GM18951 (cell line): ENCODE results near the gene CAPRIN2.

ENCODE experiments used
- POLR2A ChIP-seq: IDR thresholded peaks from 4 replicates; pipeline ENCODE4 v1.6.1; 2011; ENCODE audit warnings: mild to moderate bottlenecking; ENCODE audit not compliant: insufficient read length, insufficient read depth; ENCODE audit errors: extremely low read depth
- in situ Hi-C: fragments of 300-500 bp; cut with MboI; formaldehyde crosslinking; loops from one replicate; pipeline ENCODE4 v1.12.0; 2022; ENCODE audit warnings: low sequenced_read_pairs, mixed read lengths, inconsistent platforms; ENCODE audit not compliant: unreplicated experiment

Gene CAPRIN2

GRCh38 chr12:30785630-30786029 lies 30.9 kb upstream of the CAPRIN2 start:
- in situ Hi-C loops, result no loop called here

DNA sequence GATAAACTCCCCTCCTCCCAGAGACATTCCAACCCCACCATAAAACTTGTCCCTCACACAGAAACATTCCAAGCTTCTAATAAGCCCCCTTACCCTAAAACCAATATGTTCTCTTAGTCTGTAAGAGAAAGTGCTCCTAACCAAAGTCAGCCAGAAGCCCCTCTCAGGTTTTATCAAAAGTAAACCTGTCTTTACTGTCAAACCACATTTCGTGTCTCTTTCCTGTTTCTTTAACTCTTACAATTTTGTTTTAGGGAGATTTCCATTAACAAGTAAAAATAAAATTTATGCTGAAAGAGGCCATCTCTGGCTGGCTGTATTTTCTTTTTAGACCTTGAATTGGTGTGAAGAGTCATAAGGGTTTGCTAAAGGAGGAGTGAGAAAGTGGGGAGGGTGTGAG lies 29.8 kb upstream of the CAPRIN2 start:
- in situ Hi-C loops, result no loop called here
- TF ChIP-seq POLR2A, result no peak

More at GRCh38 chr12:30785630-30786029, 30.9 kb upstream of the CAPRIN2 start:
- no peak for TF ChIP-seq POLR2A

DNA sequence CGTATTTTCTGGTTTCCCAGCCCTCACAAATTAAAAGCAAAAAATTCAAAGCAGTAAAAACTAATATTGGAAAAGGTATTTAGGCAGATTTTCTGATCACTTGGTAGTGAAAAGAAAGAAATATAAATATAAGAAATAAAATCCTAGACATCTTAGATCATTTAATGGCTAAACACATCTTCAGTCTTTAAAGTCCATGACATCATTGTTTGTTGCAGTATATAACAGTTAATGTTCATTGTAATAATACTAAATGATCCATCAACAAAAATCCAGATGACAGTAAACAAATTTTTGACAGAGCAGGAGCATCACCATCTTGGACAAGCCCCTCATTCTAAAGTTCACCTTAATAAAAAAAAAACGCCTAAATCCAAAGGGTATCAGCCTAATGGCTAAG lies 29.2 kb upstream of the CAPRIN2 start:
- TF ChIP-seq POLR2A, result no peak
- in situ Hi-C loops, result no loop called here

DNA sequence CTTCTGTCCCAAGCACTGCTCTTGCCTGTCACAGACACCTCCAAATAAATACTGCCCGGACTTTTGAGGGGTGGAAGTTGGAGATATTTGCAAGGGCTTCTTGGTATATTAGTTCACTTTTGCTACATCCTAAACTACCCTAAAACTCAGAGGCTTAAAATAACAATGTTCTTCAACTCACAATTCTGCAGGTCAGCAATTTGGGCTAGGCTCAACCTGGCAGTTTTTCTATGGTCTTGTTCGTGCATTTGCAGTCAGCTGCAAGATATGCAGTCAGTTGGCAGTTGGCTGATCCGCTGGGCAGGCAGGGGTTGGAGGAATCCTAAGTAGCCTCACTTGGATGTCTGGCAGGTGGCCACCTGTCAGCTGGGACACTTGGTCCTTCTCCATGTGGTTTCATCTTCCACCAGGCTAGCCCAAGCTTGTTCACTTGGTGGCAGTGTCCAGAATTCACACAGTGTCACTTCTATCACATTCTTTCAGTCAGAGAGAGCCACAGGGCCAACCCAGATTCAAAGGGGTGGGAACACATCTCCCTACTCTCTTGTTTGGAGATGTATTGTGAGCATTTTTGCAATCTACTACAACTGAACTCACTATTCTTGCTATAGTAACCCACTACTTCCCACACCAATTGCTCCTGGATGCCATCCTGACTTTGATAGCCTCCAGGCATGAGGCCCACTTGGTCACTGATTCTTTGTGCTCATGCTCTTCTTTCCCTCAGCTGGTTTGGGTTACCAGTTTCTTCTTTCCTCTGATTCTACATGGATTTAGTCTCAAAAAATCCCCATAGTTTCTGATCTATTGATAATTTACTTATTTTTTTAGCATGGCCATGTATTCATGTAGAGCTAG lies 27.8 kb upstream of the CAPRIN2 start:
- in situ Hi-C loops, result no loop called here
- no peak for TF ChIP-seq POLR2A

- in situ Hi-C loops, result no loop called here
These were observed 24.8 kb upstream of the CAPRIN2 start for GRCh38 chr12:30779578-30779977.

DNA sequence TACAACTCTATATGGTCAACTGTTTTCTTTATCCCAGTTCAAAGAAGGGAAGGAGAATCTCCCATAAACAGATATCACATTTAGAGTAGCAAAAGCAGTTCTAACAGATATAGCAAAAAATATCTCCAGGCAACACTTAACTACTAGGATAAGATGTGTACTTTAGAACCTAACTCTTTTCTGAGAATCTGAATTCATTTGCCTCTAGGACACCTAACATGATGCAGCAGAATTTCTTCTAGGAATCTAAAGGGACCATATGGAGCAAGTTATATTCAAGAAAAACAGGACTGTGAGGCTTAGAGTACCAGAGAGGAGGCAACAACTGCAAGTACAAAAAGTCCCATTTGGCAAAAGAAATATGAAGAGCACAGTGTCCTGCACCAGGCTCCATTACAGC lies 24.4 kb upstream of the CAPRIN2 start:
- TF ChIP-seq POLR2A, result no peak
- in situ Hi-C loops, result no loop called here

More at GRCh38 chr12:30779578-30779977, 24.8 kb upstream of the CAPRIN2 start:
- TF ChIP-seq POLR2A, result no peak

DNA sequence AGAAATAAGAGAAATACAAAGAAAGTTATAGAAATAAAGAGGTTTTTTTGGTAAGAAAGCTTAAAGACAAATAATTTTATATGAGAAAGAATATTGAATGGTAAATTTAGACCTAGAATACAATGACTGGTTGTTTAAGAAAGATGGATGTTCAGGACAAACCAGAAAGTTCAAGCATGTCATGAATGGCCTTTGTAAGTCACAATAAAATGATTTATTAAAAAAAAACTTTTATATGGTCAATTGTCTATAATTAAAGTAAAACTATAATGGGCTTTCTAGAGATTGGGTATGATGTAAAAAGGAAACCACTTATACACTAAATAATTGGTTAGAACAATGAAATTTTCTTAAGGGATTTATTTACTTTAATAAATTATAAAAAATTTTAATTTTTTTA lies 19.8 kb upstream of the CAPRIN2 start:
- in situ Hi-C loops, result no loop called here
- no peak for TF ChIP-seq POLR2A

DNA sequence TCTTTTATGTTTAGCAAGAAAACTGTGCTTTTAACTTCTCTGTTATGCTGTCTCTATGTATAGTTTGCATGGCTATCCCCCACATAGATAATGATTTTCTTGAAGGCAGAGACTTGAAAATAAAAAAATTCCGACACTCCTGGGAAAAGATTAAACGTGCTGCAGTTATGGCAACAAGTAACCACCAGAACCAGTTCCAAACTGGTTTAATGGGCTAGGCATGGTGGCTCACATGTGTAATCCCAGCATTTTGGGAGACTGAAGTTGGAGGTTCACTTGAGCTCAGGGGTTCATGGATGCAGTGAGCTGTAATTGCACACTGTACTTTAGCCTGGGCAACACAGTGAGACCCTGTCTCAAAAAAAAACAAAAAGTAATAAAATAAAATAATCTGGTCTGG lies 15.1 kb upstream of the CAPRIN2 start:
- no peak for TF ChIP-seq POLR2A

GRCh38 chr12:30764251-30764650 lies 9.5 kb upstream of the CAPRIN2 start:
- no peak for TF ChIP-seq POLR2A

More for the DNA sequence above, 15.1 kb upstream of the CAPRIN2 start:
- in situ Hi-C loops, result no loop called here

GRCh38 chr12:30763053-30763452 lies 8.3 kb upstream of the CAPRIN2 start:
- in situ Hi-C loops, result no loop called here
- no peak for TF ChIP-seq POLR2A

More at GRCh38 chr12:30764251-30764650, 9.5 kb upstream of the CAPRIN2 start:
- in situ Hi-C loops, result no loop called here

DNA sequence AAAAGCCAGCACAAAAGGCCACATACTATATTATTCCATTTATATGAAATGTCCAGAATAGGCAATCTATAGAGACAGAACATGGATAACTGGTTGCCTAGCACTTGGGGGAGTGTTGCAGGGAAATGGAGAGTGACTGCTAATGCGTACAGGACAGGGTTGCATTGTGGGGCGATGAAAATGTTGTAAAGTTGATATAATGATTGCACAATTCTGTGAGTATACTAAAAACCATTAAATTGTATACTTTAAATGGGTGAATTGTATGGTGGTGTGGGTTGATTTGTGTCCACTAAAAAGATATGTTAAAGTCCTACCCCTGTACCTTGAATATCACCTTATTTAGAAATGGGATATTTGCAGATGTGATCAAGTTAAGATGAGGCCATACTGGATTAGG lies 7.0 kb upstream of the CAPRIN2 start:
- in situ Hi-C loops, result no loop called here

DNA sequence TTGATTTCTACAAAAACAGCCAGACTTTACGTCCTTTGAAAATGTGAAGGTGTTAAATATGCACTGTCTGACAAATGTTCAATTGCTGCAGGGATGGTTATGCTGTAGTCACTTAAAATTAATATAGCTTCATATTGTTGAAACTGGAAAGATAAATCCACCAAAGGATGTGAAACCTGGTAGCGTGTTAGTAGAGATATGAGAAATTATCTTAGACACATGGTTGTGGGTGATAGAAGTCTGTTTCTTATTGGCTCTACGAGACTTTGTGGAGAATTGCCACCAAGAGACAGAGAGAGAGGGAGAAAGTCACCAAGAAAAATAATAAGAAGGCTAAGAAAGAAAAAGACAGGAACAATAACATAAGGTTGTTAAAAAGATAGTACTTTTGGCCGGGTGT lies 2.6 kb upstream of the CAPRIN2 start:
- in situ Hi-C loops, result no loop called here

More for the DNA sequence above, 7.0 kb upstream of the CAPRIN2 start:
- TF ChIP-seq POLR2A, result no peak

DNA sequence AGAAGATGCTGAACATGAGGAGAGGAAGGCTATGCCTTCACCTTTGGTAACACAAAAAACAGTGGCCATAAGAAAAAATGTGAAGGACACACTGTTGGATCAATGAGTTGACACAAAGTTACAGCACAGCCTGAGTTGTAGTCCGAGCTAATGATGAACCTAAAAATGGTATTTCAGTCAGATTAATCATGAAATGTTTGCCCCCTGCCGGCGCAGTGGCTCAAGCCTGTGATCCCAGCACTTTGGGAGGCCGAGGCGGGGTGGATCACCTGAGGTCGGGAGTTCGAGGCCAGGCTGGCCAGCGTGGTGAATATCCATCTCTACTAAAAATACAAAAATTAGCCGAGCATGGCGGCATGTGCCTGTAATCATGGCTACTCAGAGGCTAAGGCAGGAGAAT lies 1.3 kb upstream of the CAPRIN2 start:
- no peak for TF ChIP-seq POLR2A
- in situ Hi-C loops, result no loop called here

More for the DNA sequence above, 2.6 kb upstream of the CAPRIN2 start:
- TF ChIP-seq POLR2A, result no peak

DNA sequence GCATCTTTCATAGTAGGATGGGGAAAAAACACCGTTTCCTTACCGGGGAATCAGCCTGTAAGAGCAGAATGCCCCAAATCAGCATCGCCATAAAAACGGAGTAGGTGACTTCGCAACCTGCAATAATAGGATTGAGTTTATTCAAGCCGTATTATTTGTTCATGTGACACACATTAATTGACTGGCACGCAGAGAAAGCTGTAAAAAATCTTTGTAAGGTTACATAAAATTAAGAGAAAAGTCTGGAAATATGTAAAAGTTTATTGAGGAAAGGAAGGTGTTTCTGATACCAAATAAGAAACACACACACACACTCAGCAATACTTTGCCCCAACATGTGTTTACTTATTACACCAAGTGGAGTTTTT lies 628 bp upstream of the CAPRIN2 start:
- in situ Hi-C loops, result no loop called here
- TF ChIP-seq POLR2A, result no peak

DNA sequence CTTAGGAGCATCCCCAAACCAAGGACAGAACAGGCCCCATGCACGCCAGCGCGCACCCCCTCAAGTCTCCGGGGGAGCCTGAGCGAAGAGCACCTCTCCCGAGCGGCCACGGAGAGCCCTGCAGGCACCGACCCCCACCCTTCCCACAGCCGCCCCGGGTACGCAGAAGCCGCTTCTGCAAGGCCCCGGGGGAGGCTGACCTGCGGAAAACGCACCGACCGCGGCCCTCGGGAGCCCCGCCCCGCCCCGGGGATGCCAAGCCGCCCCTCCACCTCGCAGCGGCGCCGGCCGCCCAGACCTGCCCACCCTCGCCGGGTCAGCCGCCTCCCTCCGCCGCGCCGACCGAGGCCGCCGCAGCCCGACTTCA lies 385 bp downstream of the CAPRIN2 start:
- TF ChIP-seq POLR2A, result no peak
- in situ Hi-C loops, result no loop called here

DNA sequence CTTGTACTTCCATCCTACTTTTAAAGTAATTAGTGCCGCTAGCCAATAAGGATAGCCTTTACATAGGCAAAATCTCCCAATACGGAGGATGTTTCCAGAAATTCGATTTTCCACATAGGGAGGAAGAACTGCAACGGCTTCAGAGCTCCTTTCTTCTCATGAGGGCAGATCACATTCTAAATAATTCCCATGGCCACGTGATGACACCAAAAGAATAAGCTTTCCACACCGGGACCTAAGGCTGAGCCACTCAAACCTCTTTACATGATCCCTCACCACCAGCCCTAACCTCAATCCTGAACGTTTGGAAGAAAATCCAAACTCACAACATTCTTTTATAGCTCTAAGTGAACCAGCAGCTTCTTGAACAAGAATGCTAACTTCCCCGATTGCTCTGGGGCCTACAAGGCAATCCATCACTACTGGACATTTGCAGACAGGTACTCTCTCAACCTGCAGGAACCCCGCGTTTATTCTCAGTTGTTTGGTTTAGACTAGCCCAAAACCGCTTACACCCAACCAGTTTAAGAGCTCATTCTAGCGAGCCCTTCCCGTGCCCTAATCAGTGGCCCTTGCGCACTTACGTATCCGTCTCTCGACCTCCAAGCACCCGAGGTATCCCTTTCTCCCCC lies 884 bp downstream of the CAPRIN2 start:
- TF ChIP-seq POLR2A, result no peak
- in situ Hi-C loops, result no loop called here
